GM20431 (cell line): Measurements from ENCODE around the gene ADTRP.
"Not testable (repeated sequence)": the region's sequence is repeated elsewhere in the genome, so short reads cannot be mapped to it uniquely, and the experiment has no call there.

ENCODE experiments used
- in situ Hi-C: fragments of 300-500 bp; cut with MseI, MboI; formaldehyde crosslinking; loops from one replicate; pipeline ENCODE4 v1.15.0; 2020; ENCODE audit warnings: low sequenced_read_pairs; ENCODE audit not compliant: unreplicated experiment

The ADTRP gene

DNA sequence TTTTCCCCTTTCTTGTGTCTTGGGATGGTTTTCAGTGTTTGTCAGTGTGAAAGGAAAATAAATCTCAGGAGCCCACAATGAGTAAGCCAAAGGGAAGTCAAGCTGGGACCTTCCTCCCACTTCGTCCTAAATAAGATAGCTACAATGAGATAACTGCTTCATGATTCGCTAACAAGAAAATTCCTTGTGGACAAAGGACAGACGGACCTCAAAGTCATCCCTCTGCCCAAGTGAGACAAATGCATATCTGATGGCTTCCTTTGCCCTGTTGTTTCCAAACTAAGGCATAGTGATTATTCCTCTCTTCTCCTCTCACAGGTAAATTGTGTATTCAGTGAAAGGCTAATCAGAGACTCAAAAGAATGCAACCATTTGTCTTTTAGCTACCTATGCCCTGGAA is 26.1 kb upstream of the ADTRP start:
- in situ Hi-C loops: no loop called here

- in situ Hi-C loops: no loop called here
Observed at GRCh38 chr6:11804135-11804534, 25.5 kb upstream of the ADTRP start.

DNA sequence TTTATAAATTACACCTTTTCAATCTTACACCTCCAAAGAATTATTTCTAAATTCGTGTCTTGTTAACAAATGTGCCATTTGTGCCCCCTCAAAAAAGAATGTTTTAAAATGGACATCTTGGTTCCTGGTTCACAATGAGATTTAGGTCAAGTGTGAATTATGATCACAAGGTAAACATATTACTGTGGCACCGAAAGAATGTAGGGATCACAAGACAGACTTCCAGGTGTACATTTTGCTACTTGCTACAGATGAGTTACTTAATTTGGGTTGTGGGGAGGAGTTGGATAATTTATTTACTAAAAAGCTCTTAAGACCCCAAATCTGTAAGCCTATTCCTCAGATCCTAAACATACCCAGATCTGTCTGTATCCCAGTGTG is 25.0 kb upstream of the ADTRP start:
- in situ Hi-C loops: no loop called here

GRCh38 chr6:11802886-11803590 is 24.4 kb upstream of the ADTRP start:
- in situ Hi-C loops: no loop called here

GRCh38 chr6:11800531-11800930 is 21.9 kb upstream of the ADTRP start:
- in situ Hi-C loops: not testable (repeated sequence)

GRCh38 chr6:11798538-11798937 is 19.9 kb upstream of the ADTRP start:
- in situ Hi-C loops: no loop called here

GRCh38 chr6:11798096-11798495 is 19.5 kb upstream of the ADTRP start:
- in situ Hi-C loops: no loop called here

- in situ Hi-C loops: no loop called here
Observed at GRCh38 chr6:11796829-11797228, 18.2 kb upstream of the ADTRP start.

DNA sequence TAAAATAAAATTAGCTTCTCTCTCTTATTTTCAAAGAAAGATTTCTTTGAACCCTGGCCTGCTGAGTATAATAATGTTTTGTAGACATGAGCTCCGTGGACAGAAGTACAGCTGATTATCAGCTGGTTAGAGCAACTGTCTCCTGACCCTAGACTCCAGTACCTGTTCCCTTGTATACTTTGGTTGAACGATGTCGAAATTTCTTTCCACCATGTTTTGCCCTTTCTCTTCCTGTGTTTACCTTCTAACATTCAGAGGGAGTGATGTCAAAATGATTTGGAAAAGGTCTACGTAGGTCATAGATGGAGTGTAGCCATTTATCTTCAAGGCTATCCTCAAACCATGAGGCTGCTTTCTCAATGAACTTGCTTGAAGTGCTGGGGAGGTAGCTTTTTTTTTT is 16.8 kb upstream of the ADTRP start:
- in situ Hi-C loops: no loop called here

GRCh38 chr6:11793277-11793676 is 14.7 kb upstream of the ADTRP start:
- in situ Hi-C loops: no loop called here

DNA sequence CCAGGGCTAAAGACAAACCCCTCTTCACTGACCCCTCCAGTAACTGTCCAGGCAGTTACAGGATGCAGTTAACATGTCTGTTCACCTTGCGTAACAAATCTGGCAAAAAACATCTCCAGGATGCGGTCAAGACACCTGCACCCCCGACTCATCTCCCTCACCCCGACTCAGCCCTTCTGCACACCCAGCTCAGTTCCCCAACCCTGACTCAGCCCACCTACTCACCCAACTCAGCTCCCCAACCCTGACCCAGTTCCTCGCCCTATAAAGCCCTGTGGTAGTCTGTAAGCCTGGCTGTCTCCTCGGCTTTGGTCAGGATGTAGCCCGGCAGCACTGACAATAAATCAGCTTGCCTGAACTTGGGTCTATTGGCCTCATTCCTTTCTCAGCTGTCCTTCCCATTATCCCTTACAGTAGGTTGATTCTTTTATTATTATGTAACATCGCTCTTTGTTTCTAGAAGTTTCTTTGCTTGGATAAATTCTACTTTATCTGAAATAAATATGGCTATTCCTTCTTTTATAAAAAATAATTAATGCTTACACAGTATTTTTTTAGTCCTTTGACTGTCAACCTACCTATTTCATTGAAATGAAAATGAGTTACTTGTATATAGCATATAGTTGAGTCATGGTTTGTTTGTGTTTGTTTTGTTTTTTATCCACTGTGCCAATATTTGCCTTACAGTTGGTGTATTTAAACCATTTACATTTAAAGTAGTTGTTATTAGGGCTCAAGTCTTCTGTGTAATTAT is 12.9 kb upstream of the ADTRP start:
- in situ Hi-C loops: no loop called here

- in situ Hi-C loops: no loop called here
Observed at GRCh38 chr6:11789744-11790143, 11.1 kb upstream of the ADTRP start.

GRCh38 chr6:11788043-11788442 is 9.4 kb upstream of the ADTRP start:
- in situ Hi-C loops: no loop called here

DNA sequence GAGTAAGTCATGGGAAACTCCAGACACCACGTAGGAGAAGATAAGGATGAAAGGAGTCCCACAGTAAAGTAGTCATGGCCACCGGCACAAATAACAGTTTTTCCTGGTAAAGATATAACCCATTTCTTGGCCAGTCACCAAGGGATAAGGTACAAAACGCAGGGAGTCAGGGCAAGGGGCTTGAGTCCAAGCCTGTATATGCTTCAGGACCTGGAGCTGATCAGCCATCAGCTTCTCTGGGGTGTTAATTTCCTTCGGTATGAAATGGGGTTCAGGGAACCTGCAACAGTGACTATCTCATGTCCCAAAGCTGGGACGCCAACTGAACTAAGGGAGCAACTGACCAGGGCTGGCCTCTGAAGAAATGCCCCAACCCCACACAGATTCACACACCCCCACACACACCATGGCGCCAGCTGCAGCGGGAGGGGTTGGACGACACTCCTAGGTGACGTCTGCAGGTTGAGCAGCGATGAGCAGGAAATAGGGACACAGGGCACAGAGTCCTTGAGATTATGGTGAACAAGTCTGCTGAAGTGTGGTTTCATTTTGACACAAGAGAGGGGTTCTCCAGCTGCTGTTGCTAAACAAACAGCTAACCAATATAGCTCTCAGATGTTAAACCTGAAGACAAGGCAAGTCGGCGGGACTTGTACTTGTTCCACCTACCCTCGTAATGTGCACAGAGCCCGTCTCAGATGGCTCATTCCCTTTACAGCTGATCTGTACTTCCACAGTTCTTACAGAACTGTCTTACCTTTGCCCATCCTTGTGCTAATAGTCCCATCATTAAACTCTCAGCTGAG is 7.4 kb upstream of the ADTRP start:
- in situ Hi-C loops: no loop called here

- in situ Hi-C loops: no loop called here
Observed at GRCh38 chr6:11785415-11785773, 6.8 kb upstream of the ADTRP start.

- in situ Hi-C loops: no loop called here
Observed at GRCh38 chr6:11784341-11784740, 5.7 kb upstream of the ADTRP start.

DNA sequence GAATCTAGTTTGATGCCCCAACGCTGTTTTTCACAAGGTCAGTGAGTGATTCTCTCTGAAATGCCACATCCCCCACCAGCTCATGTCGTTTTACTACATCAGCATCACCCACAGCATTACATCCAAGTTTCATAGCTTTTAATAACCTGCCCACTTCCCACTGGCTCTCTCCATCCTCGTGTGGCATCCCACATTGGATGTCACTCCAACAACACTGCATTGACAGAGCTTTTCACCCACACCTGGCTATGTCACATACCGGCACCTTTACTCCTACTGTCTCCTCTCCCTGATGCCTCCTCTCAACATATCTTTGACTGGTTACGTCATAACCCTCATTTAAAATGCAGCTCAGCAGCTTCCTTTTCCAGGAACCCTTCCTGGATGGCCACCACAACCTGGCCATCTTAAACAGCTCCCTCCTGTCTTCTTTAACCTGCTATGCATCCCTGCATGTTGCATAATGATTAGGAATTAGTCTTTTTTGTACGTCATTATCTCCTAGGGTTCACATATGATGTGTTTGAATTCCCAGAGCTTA is 5.0 kb upstream of the ADTRP start:
- in situ Hi-C loops: no loop called here

DNA sequence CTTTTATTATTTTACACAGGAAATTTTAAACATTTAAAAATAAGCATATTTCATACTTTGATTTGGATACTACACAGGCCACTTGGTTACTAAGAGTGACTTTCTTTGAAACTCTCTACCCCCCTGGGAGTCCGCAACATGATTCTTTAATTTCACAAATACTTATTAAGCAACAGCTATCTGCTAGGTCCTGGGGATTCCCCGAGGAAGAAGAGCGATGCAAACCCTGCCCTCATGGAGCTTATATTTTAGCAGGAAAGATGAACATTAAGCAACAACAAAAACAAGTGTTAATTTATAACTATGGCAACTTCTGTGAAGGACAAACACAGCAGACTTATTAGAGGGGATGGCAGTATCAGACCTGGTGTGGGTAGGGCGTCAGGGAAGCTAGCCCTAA is 3.9 kb upstream of the ADTRP start:
- in situ Hi-C loops: no loop called here

- in situ Hi-C loops: no loop called here
Observed at GRCh38 chr6:11780097-11780428, 1.5 kb upstream of the ADTRP start.

DNA sequence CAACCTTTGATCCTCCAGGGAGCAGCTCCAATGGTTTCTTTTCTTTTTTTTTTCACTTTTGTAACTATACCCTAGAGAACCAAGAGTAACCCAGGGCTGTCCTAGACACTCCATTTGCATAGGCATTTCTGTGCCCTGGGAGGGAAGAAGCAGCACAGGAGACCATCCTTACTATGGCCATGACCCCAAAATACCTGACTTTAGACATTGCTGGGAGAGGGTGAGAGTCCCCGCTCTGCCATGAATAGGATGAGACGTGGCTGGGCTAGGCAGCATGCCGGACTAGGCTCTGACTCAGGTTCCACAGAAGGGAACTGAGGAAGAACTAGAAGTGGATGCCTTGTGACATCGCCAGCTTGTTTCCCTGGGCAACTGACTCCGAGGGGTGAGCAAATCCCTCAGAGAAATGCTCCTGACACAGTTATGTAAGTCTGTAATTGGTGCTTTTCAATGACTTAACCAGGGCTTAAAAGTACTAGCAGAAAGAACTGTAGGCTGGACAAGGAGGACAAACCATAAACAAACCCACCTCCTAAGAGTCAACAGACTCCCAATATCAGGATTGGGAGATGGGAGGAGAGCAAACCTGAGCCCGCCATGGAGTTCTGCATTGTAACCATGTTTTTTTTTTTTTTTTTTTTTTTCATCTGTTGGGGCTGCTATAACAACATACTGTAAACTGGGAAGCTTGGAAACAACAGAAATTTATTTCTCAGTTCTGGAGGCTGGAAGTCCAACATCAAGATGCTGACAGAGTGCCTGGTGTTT is 910 bp upstream of the ADTRP start:
- in situ Hi-C loops: no loop called here
